Colonic mucosa (tissue), 4 donors: ENCODE results near the gene CLEC11A. TPM values are rescaled to one million over a fixed set of nuclear protein-coding genes. Genes with fewer than 3 reads are reported as not detected.

Experiments
- DNase-seq: peaks from one replicate; pipeline ENCODE4 v3.0.0-alpha.2; 2020
- H3K27ac ChIP-seq: fragments of 200-600 bp; one replicate; pipeline ENCODE4 v1.8.0; 2021
- H3K27me3 ChIP-seq: fragments of 200-600 bp; one replicate; pipeline ENCODE4 v1.8.0; 2021
- H3K36me3 ChIP-seq: fragments of 200-600 bp; one replicate; pipeline ENCODE4 v1.8.0; 2021
- H3K4me1 ChIP-seq: fragments of 200-600 bp; one replicate; pipeline ENCODE4 v1.8.0; 2021; ENCODE audit warnings: mild to moderate bottlenecking
- H3K4me3 ChIP-seq: fragments of 200-600 bp; one replicate; pipeline ENCODE4 v1.8.0; 2021
- H3K9ac ChIP-seq, 2 donors: one replicate each; pipeline ENCODE4 v1.7.0; 2013; ENCODE audit warnings: control low read depth in 2 of 2, low read depth in 2 of 2, low read length in 2 of 2
- H3K9me3 ChIP-seq: fragments of 200-600 bp; one replicate; pipeline ENCODE4 v1.8.0; 2021
- intact Hi-C: fragments of 100-400 bp; cut with DNase I; formaldehyde crosslinking; loops from one replicate; pipeline ENCODE4 v1.14.1; 2022
- total RNA-seq, 2 donors: library from RNA; stranded (reverse); fragmentation: NEBNext Ultra II Directional in 1 of 2; extraction: Animal tissue kit (Norgen Biotek cat#: 25700) in 1 of 2; gene quantifications; one replicate each; pipeline ENCODE4 v1.2.1, GENCODE V29; 2021
- TF ChIP-seq, protein P1 (sequence below): fragments of 200-600 bp; IDR thresholded peaks from one replicate; pipeline ENCODE4 v1.8.0; 2022; ENCODE audit warnings: antibody characterized with exemption, mild to moderate bottlenecking
- donor health status: healthy.
- donor health status: DM: no; HTN: no; CAD: no.
- donor health status: DM: no; HTN: no; CAD: no.

Gene CLEC11A
- total RNA-seq, 2 donors from 2014 or later = 4.5 to 5.1 TPM

DNA sequence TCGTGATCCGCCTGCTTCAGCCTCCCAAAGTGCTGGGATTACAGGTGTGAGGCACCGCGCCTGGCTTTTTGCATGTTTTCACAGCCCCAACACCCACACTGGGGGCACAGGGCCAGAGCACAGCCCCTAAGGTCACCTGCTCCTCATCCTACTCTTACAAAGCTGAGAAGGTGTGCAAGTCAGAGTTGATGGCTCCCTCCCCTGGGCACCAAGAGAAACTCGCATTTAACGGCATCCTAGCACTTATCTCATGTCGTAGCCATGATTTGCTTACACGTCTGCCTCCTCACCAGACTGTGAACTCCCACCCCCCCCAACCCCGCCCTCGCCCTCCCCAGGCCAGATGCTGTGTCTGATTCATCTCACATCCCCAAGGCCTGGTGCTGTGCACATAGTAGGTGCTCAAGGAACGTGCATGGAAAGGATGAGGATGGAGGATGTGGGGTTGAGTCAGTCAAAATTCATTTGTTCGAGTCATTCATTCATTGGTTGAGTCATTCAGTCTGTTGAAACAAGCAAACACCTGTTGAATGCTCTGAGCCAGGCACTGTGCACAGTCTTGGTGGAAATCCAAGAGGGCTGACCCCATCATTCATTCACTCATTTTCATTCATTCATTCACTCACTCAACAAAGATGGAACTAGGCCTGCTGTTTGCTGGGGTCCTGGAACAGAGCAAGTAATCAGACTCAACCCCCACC lies 14.8 kb upstream of the CLEC11A start:
- Histone ChIP-seq H3K9ac (no peak overlapping the region), H3K9me3 (no peaks in the 10 kb centered on the region), H3K36me3 (no peaks in the 10 kb centered on the region), H3K27me3 (no peaks in the 10 kb centered on the region), H3K4me3 (no peak overlapping the region), H3K27ac (no peak overlapping the region), H3K4me1 (no peaks in the 10 kb centered on the region)
- TF ChIP-seq, protein P1, sequence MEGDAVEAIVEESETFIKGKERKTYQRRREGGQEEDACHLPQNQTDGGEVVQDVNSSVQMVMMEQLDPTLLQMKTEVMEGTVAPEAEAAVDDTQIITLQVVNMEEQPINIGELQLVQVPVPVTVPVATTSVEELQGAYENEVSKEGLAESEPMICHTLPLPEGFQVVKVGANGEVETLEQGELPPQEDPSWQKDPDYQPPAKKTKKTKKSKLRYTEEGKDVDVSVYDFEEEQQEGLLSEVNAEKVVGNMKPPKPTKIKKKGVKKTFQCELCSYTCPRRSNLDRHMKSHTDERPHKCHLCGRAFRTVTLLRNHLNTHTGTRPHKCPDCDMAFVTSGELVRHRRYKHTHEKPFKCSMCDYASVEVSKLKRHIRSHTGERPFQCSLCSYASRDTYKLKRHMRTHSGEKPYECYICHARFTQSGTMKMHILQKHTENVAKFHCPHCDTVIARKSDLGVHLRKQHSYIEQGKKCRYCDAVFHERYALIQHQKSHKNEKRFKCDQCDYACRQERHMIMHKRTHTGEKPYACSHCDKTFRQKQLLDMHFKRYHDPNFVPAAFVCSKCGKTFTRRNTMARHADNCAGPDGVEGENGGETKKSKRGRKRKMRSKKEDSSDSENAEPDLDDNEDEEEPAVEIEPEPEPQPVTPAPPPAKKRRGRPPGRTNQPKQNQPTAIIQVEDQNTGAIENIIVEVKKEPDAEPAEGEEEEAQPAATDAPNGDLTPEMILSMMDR = no peak
- intact Hi-C loops = loop anchor here (5.0 kb wide), 1 partner anchor 74 kb away; no protein-coding TSS in a partner anchor
- no peak for DNase-seq

DNA sequence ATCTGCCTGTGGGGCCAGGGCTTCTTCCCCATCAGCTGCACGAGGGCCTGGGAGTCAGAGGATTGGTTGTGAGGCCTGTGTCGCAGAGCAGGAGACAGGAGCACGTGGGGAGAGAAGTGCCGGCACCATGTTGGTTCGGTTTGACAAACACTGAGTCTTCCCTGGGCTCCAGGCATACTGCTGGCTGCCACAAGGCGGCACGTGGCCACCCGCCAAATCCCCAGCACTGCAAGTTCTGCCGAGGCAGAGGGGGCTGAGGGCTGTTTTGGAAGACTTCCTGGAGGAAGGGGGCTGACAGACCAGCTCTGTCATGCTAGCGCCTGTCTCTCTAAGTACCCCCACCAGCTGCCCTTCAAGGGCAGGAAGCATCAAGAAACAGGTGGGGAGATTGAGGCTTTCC lies 13.1 kb upstream of the CLEC11A start:
- H3K4me1 ChIP-seq = no peaks in the 10 kb centered on the region

DNA sequence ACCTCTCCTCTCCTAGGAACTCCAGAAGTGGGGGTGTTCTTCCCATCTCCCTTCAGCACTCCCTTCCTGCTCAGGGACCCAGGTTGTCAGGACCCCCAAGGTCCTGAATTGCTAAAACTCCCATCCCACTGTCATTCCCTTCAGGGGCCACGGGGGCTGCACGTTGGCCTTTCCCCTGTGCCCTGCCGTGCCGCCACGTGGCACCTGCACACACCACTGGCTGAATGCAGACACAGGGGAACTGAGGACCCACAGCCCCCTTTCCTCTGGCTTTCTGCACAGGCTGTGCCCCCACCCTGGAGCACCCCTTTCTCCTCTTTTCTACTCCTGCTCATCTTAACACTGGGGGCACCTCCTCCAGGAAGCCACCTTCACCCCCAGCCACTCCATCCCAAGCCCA lies 12.6 kb upstream of the CLEC11A start:
- H3K27me3 ChIP-seq = no peaks in the 10 kb centered on the region
- H3K4me3 ChIP-seq = no peak overlapping the region
- no peak for DNase-seq
- TF ChIP-seq, protein P1 = no peak
- H3K9me3 ChIP-seq = no peaks in the 10 kb centered on the region
- no peaks in the 10 kb centered on the region for H3K36me3 ChIP-seq
- H3K9ac ChIP-seq = no peak overlapping the region
- no peaks in the 10 kb centered on the region for H3K4me1 ChIP-seq
- H3K27ac ChIP-seq = no peak overlapping the region
- intact Hi-C loops = no loop called here

More for the DNA sequence above, 13.1 kb upstream of the CLEC11A start:
- no peaks in the 10 kb centered on the region for H3K27me3 ChIP-seq
- H3K36me3 ChIP-seq = no peaks in the 10 kb centered on the region
- TF ChIP-seq, protein P1 = no peak
- intact Hi-C loops = no loop called here
- H3K27ac ChIP-seq = no peak overlapping the region
- DNase-seq = no peak
- H3K9me3 ChIP-seq = no peaks in the 10 kb centered on the region
- H3K4me3 ChIP-seq = no peak overlapping the region
- no peak overlapping the region for H3K9ac ChIP-seq

DNA sequence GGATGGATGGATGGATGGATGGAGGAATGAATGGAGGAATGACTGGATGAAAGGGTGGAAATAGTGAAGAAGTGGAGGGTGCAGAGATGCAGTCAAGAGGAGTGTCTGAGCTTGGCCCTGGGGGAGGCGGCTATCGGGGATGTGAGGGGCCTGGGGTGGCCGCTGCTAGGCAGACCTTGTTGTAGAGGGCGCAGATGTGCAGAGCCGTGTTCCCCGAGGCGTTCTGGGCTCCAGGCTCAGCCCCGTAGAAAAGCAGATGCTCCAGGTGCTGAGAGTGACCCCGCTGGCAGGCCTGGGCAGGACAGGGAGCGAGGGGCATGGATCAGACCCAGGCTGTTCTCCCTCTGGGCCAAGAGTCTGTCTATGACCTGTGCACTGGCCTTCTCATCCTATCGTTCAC lies 12.0 kb upstream of the CLEC11A start:
- H3K36me3 ChIP-seq = no peaks in the 10 kb centered on the region
- no peaks in the 10 kb centered on the region for H3K9me3 ChIP-seq
- no peak overlapping the region for H3K9ac ChIP-seq
- no peaks in the 10 kb centered on the region for H3K4me1 ChIP-seq
- H3K4me3 ChIP-seq = no peak overlapping the region
- TF ChIP-seq, protein P1 = no peak
- no peak for DNase-seq
- intact Hi-C loops = no loop called here
- H3K27ac ChIP-seq = no peak overlapping the region
- no peaks in the 10 kb centered on the region for H3K27me3 ChIP-seq

DNA sequence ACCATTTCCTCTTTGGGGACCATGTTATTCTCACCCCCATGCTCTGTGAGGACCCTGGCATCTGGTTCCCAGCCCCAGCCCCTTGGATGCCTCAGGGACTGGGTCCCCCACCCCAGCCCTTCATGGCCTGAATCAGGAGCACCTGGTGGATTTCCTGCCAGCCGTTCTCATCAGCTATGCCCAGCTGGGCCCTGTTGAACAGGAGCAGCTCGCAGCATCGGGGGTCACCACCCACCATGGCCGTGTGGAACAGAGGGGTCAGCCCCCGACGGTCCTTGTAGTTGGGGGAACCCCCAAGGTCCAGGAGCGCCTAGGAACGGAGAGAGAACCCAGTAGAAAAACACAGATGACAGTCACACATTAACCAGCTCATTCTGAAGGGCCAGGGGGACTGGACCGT lies 11.4 kb upstream of the CLEC11A start:
- H3K27me3 ChIP-seq = no peaks in the 10 kb centered on the region
- no peaks in the 10 kb centered on the region for H3K9me3 ChIP-seq
- TF ChIP-seq, protein P1 = no peak
- no peak overlapping the region for H3K9ac ChIP-seq
- no peak for DNase-seq
- H3K4me3 ChIP-seq = no peak overlapping the region
- no peak overlapping the region for H3K27ac ChIP-seq
- no peaks in the 10 kb centered on the region for H3K36me3 ChIP-seq
- no peaks in the 10 kb centered on the region for H3K4me1 ChIP-seq
- intact Hi-C loops = no loop called here
